Gastrocnemius medialis (tissue), 4 donors: ENCODE measurements around the gene TTC16. TPM values are rescaled to one million over a fixed set of nuclear protein-coding genes. Genes with fewer than 3 reads are reported as not detected.

Experiments used
- ATAC-seq, 2 donors: fragments of 150-250 bp; one replicate each; pipeline ENCODE4 v1.9.1; 2016
- DNase-seq, 2 donors: peaks; one replicate each; pipeline ENCODE4 v3.0.0-alpha.2; 2019
- H3K27ac ChIP-seq, 4 donors: fragments of 200-600 bp; sonication (generic); 1 replicate in 1 of 4; 2 replicates in 3 of 4; pipeline ENCODE4 v1.5.1; 2016 to 2018; ENCODE audit warnings: mild to moderate bottlenecking in 2 of 4, moderate library complexity in 1 of 4
- H3K27me3 ChIP-seq, 3 donors: fragments of 200-600 bp; sonication (generic) in 2 of 3; 1 replicate in 1 of 3; 2 replicates in 2 of 3; pipeline versions ENCODE4 v1.5.1 to v1.6.0; 2016 to 2019; ENCODE audit warnings: mild to moderate bottlenecking in 1 of 3, moderate library complexity in 1 of 3
- H3K36me3 ChIP-seq, 2 donors: fragments of 200-600 bp; sonication (generic) in 1 of 2; one replicate each; pipeline ENCODE4 v1.5.1; 2017 to 2018
- H3K4me1 ChIP-seq, 2 donors: fragments of 200-600 bp; sonication (generic) in 1 of 2; one replicate each; pipeline ENCODE4 v1.5.1; 2016 to 2017; ENCODE audit warnings: mild to moderate bottlenecking in 2 of 2
- H3K4me3 ChIP-seq, 4 donors: fragments of 200-600 bp; sonication (generic) in 3 of 4; 1 replicate in 1 of 4; 2 replicates in 3 of 4; pipeline ENCODE4 v1.5.1; 2016 to 2019; ENCODE audit warnings: mild to moderate bottlenecking in 2 of 4
- H3K9me3 ChIP-seq, 3 donors: fragments of 200-600 bp; sonication (generic) in 2 of 3; 1 replicate in 1 of 3; 2 replicates in 2 of 3; pipeline ENCODE4 v1.5.1; 2016 to 2019
- POLR2A ChIP-seq, 2 donors: fragments of 450-650 bp; IDR thresholded peaks; one replicate each; pipeline ENCODE4 v1.6.1; 2017; ENCODE audit warnings: antibody characterized with exemption in 2 of 2, mild to moderate bottlenecking in 2 of 2, moderate library complexity in 2 of 2
- in situ Hi-C, 4 donors: fragments of 200-750 bp; cut with MboI; loops; one replicate each; pipeline versions ENCODE4 v1.15.0 to v1.8.0; 2017; ENCODE audit warnings: low sequenced_read_pairs in 4 of 4
- intact Hi-C: fragments of 100-400 bp; cut with DNase I; formaldehyde crosslinking; loops from one replicate; pipeline ENCODE4 v1.15.1; 2023; ENCODE audit warnings: low total_unique reads
- total RNA-seq, 4 donors: library from RNA; depleted of rRNA; stranded (reverse); fragments of >200 nt; gene quantifications; one replicate each; pipeline versions ENCODE4 v1.1.0 to v1.2.3, GENCODE V29; 2016
- TF ChIP-seq, protein P1 (sequence below), 5 experiments: fragments of 450-650 bp in 3 of 5; fragments of 200-600 bp in 2 of 5; sonication (generic) in 2 of 5; IDR thresholded peaks in 4 of 5; conservative IDR thresholded peaks in 1 of 5; 1 replicate in 4 of 5; 2 replicates in 1 of 5; pipeline ENCODE4 v1.5.1; 2016 to 2019; ENCODE audit warnings: antibody characterized with exemption in 5 of 5, mild to moderate bottlenecking in 3 of 5, moderate library complexity in 3 of 5

The TTC16 gene
- total RNA-seq, 4 donors from 2014 or later = not detected

DNA sequence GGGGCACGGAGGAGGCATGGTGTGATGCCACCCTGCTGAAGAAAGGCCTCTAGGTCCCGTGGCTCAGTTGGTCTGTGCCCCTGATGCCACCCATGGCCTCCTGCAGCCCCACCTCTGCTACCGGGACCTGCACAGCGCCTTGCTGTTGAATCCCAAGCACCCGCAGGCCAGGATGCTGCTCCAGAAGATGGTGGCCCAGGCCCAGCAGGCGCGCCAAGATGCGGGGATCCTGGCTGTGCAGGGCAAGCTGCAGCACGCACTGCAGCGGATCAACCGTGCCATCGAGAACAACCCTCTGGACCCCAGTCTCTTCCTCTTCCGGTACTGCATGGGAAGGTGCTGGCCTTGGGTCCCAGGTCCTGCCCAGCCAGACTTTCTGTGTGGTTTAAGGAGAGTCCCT lies 7.1 kb downstream of the TTC16 start:
- intact Hi-C loops (no loop called here), in situ Hi-C loops (loop anchor here in 1 of 4 donors (10.0 kb wide), 1 partner anchor 228 kb away; no protein-coding TSS in a partner anchor)
- ATAC-seq (no peak), DNase-seq (no peak)
- TF ChIP-seq, protein P1, sequence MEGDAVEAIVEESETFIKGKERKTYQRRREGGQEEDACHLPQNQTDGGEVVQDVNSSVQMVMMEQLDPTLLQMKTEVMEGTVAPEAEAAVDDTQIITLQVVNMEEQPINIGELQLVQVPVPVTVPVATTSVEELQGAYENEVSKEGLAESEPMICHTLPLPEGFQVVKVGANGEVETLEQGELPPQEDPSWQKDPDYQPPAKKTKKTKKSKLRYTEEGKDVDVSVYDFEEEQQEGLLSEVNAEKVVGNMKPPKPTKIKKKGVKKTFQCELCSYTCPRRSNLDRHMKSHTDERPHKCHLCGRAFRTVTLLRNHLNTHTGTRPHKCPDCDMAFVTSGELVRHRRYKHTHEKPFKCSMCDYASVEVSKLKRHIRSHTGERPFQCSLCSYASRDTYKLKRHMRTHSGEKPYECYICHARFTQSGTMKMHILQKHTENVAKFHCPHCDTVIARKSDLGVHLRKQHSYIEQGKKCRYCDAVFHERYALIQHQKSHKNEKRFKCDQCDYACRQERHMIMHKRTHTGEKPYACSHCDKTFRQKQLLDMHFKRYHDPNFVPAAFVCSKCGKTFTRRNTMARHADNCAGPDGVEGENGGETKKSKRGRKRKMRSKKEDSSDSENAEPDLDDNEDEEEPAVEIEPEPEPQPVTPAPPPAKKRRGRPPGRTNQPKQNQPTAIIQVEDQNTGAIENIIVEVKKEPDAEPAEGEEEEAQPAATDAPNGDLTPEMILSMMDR (IDR thresholded peaks at IDR 0.05 in 4 of 5, conservative IDR thresholded peaks at IDR 0.05 in 1 of 5) = no peak
- TF ChIP-seq POLR2A (IDR thresholded peaks at IDR 0.05) = no peak
- Histone ChIP-seq H3K9me3 (no peaks in the 10 kb centered on the region), H3K27me3 (no peaks in the 10 kb centered on the region), H3K27ac (no peak overlapping the region), H3K36me3 (no peaks in the 10 kb centered on the region), H3K4me3 (no peak overlapping the region), H3K4me1 (no peaks in the 10 kb centered on the region)

DNA sequence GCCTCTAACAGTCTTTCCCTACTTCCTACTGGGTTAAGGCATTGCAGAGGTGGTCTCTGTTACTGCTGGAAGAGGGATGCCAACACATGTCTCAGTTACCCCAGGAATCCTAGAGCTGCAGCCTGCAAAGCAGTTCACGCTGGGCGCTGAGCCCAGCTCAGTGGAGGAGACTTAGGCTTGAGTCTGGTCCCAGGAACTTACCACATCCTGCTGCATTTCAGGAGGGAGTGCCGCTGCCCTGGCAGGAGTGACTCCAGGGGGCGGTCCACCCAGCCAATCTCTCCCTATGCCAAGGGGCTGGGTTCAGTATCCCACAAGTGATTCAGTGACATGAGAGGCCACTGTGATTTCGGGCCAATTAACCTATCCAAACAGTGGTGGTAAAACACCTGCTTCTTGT lies 7.6 kb downstream of the TTC16 start:
- ATAC-seq (no peak), DNase-seq (no peak)
- no peaks in the 10 kb centered on the region for H3K36me3 ChIP-seq
- TF ChIP-seq, protein P1 (IDR thresholded peaks at IDR 0.05 in 4 of 5, conservative IDR thresholded peaks at IDR 0.05 in 1 of 5) = no peak
- no peak for TF ChIP-seq POLR2A (IDR thresholded peaks at IDR 0.05)
- intact Hi-C loops = no loop called here
- no peak overlapping the region for H3K4me3 ChIP-seq
- in situ Hi-C loops = loop anchor here in 1 of 4 donors (10.0 kb wide), 1 partner anchor 229 kb away; no protein-coding TSS in a partner anchor
- H3K27ac ChIP-seq = no peak overlapping the region
- H3K4me1 ChIP-seq = no peaks in the 10 kb centered on the region
- no peaks in the 10 kb centered on the region for H3K9me3 ChIP-seq
- H3K27me3 ChIP-seq = no peaks in the 10 kb centered on the region

DNA sequence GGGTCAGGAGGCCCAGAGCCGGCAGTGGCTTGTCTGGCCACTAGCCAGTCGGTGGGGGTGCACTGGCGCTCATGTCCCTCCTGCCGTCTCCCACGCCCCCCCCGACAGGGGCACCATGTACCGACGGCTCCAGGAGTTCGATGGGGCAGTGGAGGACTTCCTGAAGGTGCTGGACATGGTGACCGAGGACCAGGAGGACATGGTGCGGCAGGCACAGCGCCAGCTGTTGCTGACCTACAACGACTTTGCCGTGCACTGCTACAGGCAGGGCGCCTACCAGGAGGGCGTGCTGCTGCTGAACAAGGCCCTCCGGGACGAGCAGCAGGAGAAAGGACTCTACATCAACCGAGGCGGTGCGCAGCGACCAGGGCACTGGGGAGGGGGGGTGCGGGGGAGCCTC lies 8.1 kb downstream of the TTC16 start:
- no peak for ATAC-seq
- intact Hi-C loops = no loop called here
- no peak for TF ChIP-seq POLR2A (IDR thresholded peaks at IDR 0.05)
- TF ChIP-seq, protein P1 (IDR thresholded peaks at IDR 0.05 in 4 of 5, conservative IDR thresholded peaks at IDR 0.05 in 1 of 5) = no peak
- no peak for DNase-seq
- no peaks in the 10 kb centered on the region for H3K36me3 ChIP-seq
- H3K9me3 ChIP-seq = no peaks in the 10 kb centered on the region
- no peaks in the 10 kb centered on the region for H3K4me1 ChIP-seq
- no peak overlapping the region for H3K27ac ChIP-seq
- no peak overlapping the region for H3K4me3 ChIP-seq
- in situ Hi-C loops = loop anchor here in 1 of 4 donors (10.0 kb wide), 1 partner anchor 229 kb away; no protein-coding TSS in a partner anchor
- no peaks in the 10 kb centered on the region for H3K27me3 ChIP-seq

DNA sequence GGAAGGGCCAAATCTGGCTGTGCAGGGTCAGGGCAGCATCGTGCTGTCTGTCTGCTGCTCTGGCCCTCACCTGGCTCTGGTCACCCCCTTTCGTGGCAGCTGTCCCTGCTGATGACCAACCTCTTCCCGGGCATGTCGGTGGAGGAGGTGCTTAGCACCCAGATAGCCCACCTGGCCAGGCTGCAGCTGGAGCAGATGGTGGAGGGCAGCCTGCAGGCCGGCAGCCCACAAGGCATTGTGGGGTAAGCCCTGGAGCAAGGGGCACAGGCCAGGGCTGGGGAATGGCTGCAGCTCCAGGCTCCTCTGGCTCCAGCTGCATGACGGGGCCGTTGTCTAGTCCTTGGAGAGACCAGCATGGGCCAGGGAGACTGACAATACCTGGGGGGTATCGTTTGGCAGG lies 11.0 kb downstream of the TTC16 start:
- Histone ChIP-seq H3K9me3 (no peaks in the 10 kb centered on the region), H3K4me1 (no peaks in the 10 kb centered on the region), H3K36me3 (peaks cover 0 to 4% of the 10 kb centered on the region in 2 donors), H3K27ac (no peak overlapping the region), H3K4me3 (no peak overlapping the region), H3K27me3 (no peaks in the 10 kb centered on the region)
- DNase-seq (no peak), ATAC-seq (no peak)
- intact Hi-C loops = no loop called here
- TF ChIP-seq, protein P1 (IDR thresholded peaks at IDR 0.05 in 4 of 5, conservative IDR thresholded peaks at IDR 0.05 in 1 of 5) = no peak
- TF ChIP-seq POLR2A (IDR thresholded peaks at IDR 0.05) = no peak
- in situ Hi-C loops = loop anchor here in 1 of 4 donors (10.0 kb wide), 1 partner anchor 232 kb away; no protein-coding TSS in a partner anchor

DNA sequence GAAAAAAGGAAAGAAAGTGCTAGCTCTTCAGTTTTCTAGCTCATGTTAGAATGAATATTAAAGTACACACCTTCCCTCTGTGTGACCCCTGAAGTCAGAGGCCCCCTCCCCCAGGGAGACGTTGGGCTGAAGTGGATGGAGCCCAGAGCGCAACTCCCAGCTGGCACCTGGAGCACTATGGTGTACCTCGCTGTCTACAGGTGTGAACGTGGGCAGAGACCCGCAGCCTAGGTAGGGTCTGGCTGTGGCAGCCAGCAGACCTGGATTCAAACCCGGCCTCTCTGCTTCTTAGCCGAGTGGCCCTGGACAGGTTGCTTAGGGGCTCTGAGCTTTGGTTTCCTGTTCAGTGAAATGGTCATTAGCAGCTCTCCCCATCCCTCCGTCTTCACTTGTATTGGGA lies 12.9 kb downstream of the TTC16 start:
- ATAC-seq (no peak), DNase-seq (no peak)
- Histone ChIP-seq H3K27me3 (no peaks in the 10 kb centered on the region), H3K36me3 (peaks cover 0 to 18% of the 10 kb centered on the region in 2 donors), H3K27ac (no peak overlapping the region), H3K9me3 (no peaks in the 10 kb centered on the region), H3K4me1 (peaks cover 0 to under 1% of the 10 kb centered on the region in 2 donors), H3K4me3 (no peak overlapping the region)
- in situ Hi-C loops (loop anchor here in 1 of 4 donors (10.0 kb wide), 1 partner anchor 234 kb away; no protein-coding TSS in a partner anchor), intact Hi-C loops (no loop called here)
- TF ChIP-seq, protein P1 (IDR thresholded peaks at IDR 0.05 in 4 of 5, conservative IDR thresholded peaks at IDR 0.05 in 1 of 5) = no peak
- no peak for TF ChIP-seq POLR2A (IDR thresholded peaks at IDR 0.05)
